H1 (cell line): ENCODE results near the gene IFITM10. TPM values are rescaled to one million over a fixed set of nuclear protein-coding genes. Genes with fewer than 3 reads are reported as not detected.

ENCODE experiments used
- GTF2F1 ChIP-seq: IDR thresholded peaks from 2 replicates; pipeline ENCODE4 v1.6.1; 2012; ENCODE audit warnings: low read depth, low read length, improper control_type of control experiment, borderline replicate concordance
- HDAC6 ChIP-seq: IDR thresholded peaks from one replicate; pipeline ENCODE4 v1.7.1; 2012; ENCODE audit warnings: low read depth, mild to moderate bottlenecking, inconsistent platforms, low read length, moderate library complexity
- POU5F1 ChIP-seq: IDR thresholded peaks from 2 replicates; pipeline ENCODE4 v1.6.1; 2011; ENCODE audit warnings: low read depth, mild to moderate bottlenecking, low read length, moderate library complexity
- SIX5 ChIP-seq: IDR thresholded peaks from 2 replicates; pipeline ENCODE4 v1.6.1; 2011; ENCODE audit warnings: mild to moderate bottlenecking, low read depth, low read length
- SP2 ChIP-seq: IDR thresholded peaks from 2 replicates; pipeline ENCODE4 v1.6.1; 2012; ENCODE audit warnings: mild to moderate bottlenecking, low read length, inconsistent platforms
- YY1 ChIP-seq: IDR thresholded peaks from 2 replicates; pipeline ENCODE4 v1.6.1; 2011; ENCODE audit warnings: low read depth, mild to moderate bottlenecking, low read length
- polyA plus RNA-seq, 7 experiments: library from polyadenylated mRNA; depleted of rRNA in 3 of 7; stranded (reverse) in 5 of 7; unstranded in 2 of 7; fragments of >200 nt in 5 of 7; fragments of 200-250 nt in 2 of 7; gene quantifications; 1 replicate in 5 of 7; 2 replicates in 1 of 7; 4 replicates in 1 of 7; pipeline versions ENCODE4 v1.2.1 to v1.2.3, GENCODE V29; 2011 to 2013; ENCODE audit warnings: missing spikeins in 2 of 7, mixed read lengths in 2 of 7
- total RNA-seq: library from RNA; stranded (reverse); fragmentation: NEBNext Ultra II Directional; extraction: Animal tissue kit (Norgen Biotek cat#: 25700); gene quantifications from 2 replicates; pipeline ENCODE4 v1.2.1, GENCODE V29; 2021

Gene IFITM10
- total and polyA plus RNA-seq, 2 of the 8 experiments (the other 6 are each of a cell fraction or from before 2014, with no cell fraction given), result 0.08 to 0.22 TPM

GRCh38 chr11:1754376-1755150 is 4.2 kb upstream of the IFITM10 start (continued):
- no peak for TF ChIP-seq YY1
- no peak for TF ChIP-seq HDAC6
- no peak for TF ChIP-seq SP2
- TF ChIP-seq GTF2F1, result no peak
- TF ChIP-seq SIX5, result no peak
- TF ChIP-seq POU5F1, result no peak
